Thoracic aorta (tissue), 2 donors: ENCODE data around the gene SLC6A1. TPM values are rescaled to one million over a fixed set of nuclear protein-coding genes. Genes with fewer than 3 reads are reported as not detected.

Source experiments
- ATAC-seq: fragments of 150-250 bp; one replicate; pipeline ENCODE4 v1.8.0; 2017; ENCODE audit warnings: low read depth; ENCODE audit not compliant: insufficient number of reproducible peaks, low FRiP score
- DNase-seq: peaks from one replicate; pipeline ENCODE4 v3.0.0-alpha.2; 2020; ENCODE audit warnings: low spot score
- H3K27ac ChIP-seq, 2 donors: fragments of 200-600 bp; sonication (generic); 1 replicate in 1 of 2; 2 replicates in 1 of 2; pipeline ENCODE4 v1.5.1; 2016; ENCODE audit warnings: mild to moderate bottlenecking in 2 of 2, moderate library complexity in 2 of 2
- H3K27me3 ChIP-seq: fragments of 200-600 bp; sonication (generic); replicated peaks from 2 replicates; pipeline ENCODE4 v1.6.0; 2016; ENCODE audit warnings: mild to moderate bottlenecking; ENCODE audit not compliant: insufficient read depth
- H3K36me3 ChIP-seq: fragments of 200-600 bp; sonication (generic); one replicate; pipeline ENCODE4 v1.5.1; 2016
- H3K4me1 ChIP-seq, 2 donors: fragments of 200-600 bp; sonication (generic); 1 replicate in 1 of 2; 2 replicates in 1 of 2; pipeline versions ENCODE4 v1.5.1 to v1.6.0; 2016; ENCODE audit warnings: low read depth in 2 of 2, mild to moderate bottlenecking in 1 of 2; ENCODE audit not compliant: control insufficient read depth in 1 of 2
- H3K4me3 ChIP-seq: fragments of 200-600 bp; sonication (generic); 2 replicates; pipeline ENCODE4 v1.5.1; 2016; ENCODE audit warnings: mild to moderate bottlenecking
- H3K9me3 ChIP-seq: fragments of 200-600 bp; sonication (generic); 2 replicates; pipeline ENCODE4 v1.5.1; 2016
- total RNA-seq, 2 donors: library from RNA; depleted of rRNA; stranded (reverse); fragments of >200 nt; gene quantifications; one replicate each; pipeline versions ENCODE4 v1.1.0 to v1.2.3, GENCODE V29; 2016
- TF ChIP-seq, protein P1 (sequence below): fragments of 200-600 bp; sonication (generic); IDR thresholded peaks from one replicate; pipeline ENCODE4 v1.5.1; 2019; ENCODE audit warnings: antibody characterized with exemption

SLC6A1 gene
- total RNA-seq, 2 donors from 2014 or later, result 1.2 to 4.6 TPM

DNA sequence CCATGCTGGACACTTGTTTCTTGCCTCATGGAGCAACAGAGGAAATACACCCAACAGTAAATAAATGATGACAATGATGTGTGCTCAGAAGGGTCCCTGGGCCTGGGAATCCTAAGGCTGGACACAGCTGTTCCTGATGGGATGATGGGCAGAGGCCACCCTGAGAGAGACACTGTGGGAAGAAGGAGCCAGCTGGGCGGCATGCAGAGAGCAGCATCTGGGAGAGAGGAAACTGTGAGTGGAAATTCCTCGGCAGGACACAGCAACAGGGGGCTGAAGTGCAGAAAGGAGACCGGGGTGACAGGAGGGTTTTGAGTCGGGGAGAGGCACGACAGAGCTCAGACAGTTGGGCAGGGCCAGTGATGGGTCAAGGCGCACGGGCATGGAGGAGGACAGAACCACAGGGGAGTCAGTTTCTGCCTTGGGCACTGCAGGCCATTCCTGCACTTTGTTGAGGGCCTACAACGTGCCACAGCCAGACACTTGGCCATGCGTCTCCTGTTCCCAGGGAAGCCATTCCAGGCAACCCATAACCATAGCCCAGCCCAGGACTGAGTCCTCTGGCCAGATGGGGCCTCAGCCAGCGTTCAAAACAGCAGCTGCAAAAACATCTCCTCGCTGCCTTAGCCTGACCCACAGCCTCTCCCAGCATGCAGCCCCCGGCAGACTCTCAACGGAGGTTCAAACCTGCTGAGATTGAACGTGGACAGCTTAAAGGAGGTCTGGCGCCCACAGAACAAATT is 36.7 kb upstream of the SLC6A1 start:
- ATAC-seq, result no peak
- H3K27ac ChIP-seq, result no peak overlapping the region

DNA sequence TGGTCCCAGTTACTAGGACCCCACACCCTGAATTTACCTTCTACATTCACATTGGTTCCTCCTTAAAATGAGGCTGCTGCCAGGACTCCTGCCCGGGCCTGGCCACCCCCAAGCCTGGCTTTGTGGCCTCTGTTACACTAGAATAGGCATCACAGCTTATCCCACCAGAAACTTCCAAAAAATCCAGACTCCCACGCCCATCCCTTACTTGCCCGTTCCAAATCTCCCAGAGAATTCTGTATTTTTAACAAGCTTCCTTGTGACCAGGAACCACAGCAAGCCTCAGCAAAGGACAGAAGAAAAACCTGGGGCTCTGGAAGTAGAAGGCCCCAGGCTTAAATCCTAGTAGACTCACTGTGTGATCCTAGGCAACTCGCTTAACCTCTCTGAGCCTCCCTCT is 36.0 kb upstream of the SLC6A1 start:
- Histone ChIP-seq H3K4me1 (peaks cover 0 to 11% of the 10 kb centered on the region in 2 donors), H3K9me3 (no peaks in the 10 kb centered on the region), H3K36me3 (no peaks in the 10 kb centered on the region), H3K4me3 (no peak overlapping the region), H3K27ac (no peak overlapping the region), H3K27me3 (no peaks in the 10 kb centered on the region)
- DNase-seq (no peak), ATAC-seq (no peak)
- TF ChIP-seq, protein P1, sequence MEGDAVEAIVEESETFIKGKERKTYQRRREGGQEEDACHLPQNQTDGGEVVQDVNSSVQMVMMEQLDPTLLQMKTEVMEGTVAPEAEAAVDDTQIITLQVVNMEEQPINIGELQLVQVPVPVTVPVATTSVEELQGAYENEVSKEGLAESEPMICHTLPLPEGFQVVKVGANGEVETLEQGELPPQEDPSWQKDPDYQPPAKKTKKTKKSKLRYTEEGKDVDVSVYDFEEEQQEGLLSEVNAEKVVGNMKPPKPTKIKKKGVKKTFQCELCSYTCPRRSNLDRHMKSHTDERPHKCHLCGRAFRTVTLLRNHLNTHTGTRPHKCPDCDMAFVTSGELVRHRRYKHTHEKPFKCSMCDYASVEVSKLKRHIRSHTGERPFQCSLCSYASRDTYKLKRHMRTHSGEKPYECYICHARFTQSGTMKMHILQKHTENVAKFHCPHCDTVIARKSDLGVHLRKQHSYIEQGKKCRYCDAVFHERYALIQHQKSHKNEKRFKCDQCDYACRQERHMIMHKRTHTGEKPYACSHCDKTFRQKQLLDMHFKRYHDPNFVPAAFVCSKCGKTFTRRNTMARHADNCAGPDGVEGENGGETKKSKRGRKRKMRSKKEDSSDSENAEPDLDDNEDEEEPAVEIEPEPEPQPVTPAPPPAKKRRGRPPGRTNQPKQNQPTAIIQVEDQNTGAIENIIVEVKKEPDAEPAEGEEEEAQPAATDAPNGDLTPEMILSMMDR, result no peak

More for the DNA sequence above, 36.7 kb upstream of the SLC6A1 start:
- H3K4me1 ChIP-seq, result peaks cover 0 to 17% of the 10 kb centered on the region in 2 donors
- no peak for DNase-seq
- H3K27me3 ChIP-seq, result no peaks in the 10 kb centered on the region
- H3K4me3 ChIP-seq, result no peak overlapping the region
- H3K36me3 ChIP-seq, result no peaks in the 10 kb centered on the region
- TF ChIP-seq, protein P1, result no peak
- H3K9me3 ChIP-seq, result no peaks in the 10 kb centered on the region

DNA sequence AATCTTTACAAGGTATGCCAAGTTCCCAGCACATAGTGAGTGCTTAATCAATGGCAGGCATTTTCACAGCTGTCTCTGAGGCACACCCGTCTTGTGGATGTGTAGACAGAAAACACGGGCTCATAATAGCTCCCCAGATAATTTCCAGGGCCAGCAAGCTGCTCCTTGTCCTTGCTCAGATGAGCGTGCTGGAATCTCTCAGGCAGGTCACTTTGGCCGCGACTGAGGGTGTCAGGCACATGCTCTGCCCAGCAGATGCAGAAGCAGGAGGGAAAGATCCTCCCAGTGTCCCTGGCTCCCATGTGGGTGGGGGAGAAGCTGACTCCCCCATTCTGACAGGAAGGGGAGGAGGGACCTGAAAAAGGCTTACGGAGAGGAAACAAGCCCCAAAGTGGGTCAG is 35.6 kb upstream of the SLC6A1 start:
- no peaks in the 10 kb centered on the region for H3K36me3 ChIP-seq
- TF ChIP-seq, protein P1, result no peak
- DNase-seq, result no peak
- ATAC-seq, result no peak
- H3K4me3 ChIP-seq, result no peak overlapping the region
- peaks cover 0 to 8% of the 10 kb centered on the region in 2 donors for H3K4me1 ChIP-seq
- no peaks in the 10 kb centered on the region for H3K27me3 ChIP-seq
- no peak overlapping the region for H3K27ac ChIP-seq
- H3K9me3 ChIP-seq, result no peaks in the 10 kb centered on the region

GRCh38 chr3:10957976-10958749 is 34.4 kb upstream of the SLC6A1 start:
- peaks cover 0 to 8% of the 10 kb centered on the region in 2 donors for H3K4me1 ChIP-seq
- ATAC-seq (no peak), DNase-seq (no peak)
- TF ChIP-seq, protein P1, result no peak
- no peak overlapping the region for H3K27ac ChIP-seq
- no peaks in the 10 kb centered on the region for H3K27me3 ChIP-seq
- no peaks in the 10 kb centered on the region for H3K9me3 ChIP-seq
- H3K36me3 ChIP-seq, result no peaks in the 10 kb centered on the region
- no peak overlapping the region for H3K4me3 ChIP-seq

DNA sequence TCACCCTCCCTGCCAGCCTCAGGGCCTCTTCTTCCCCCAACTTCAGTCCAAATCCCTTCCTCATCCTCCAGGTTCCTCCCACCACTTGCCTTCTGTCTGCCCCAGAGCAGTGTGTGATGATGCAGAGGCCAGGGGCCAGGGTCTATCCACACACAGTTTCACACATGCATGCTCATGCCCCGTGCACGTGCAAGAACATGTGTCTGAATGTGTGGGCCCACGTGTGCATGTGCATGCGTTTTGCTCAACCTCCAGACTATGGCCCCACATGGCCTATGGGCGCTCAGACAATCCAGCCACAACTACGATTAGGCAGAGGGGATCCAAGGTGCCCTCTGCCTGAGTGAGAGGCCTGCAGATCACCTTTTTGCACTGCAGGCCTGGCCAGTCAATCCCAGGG is 32.3 kb upstream of the SLC6A1 start:
- TF ChIP-seq, protein P1, result no peak
- H3K27ac ChIP-seq, result no peak overlapping the region
- H3K4me3 ChIP-seq, result no peak overlapping the region
- no peaks in the 10 kb centered on the region for H3K36me3 ChIP-seq
- no peaks in the 10 kb centered on the region for H3K27me3 ChIP-seq
- H3K4me1 ChIP-seq, result peaks cover 0 to 8% of the 10 kb centered on the region in 2 donors
- no peaks in the 10 kb centered on the region for H3K9me3 ChIP-seq
- no peak for DNase-seq
- ATAC-seq, result no peak
